ENCODE data around the gene PLCB1. TPM values are rescaled to one million over a fixed set of nuclear protein-coding genes. Genes with fewer than 3 reads are reported as not detected.
"Not testable (repeated sequence)": the region's sequence is repeated elsewhere in the genome, so short reads cannot be mapped to it uniquely, and the experiment has no call there.

The PLCB1 gene
- polyA plus RNA-seq, 1 donor: 8.5 TPM

- DNase-seq (ENCODE audit: low read depth): no peak
These were observed 24.4 kb downstream of the PLCB1 start for GRCh38 chr20:8156235-8157079.

GRCh38 chr20:8159217-8159616 is 27.2 kb downstream of the PLCB1 start:
- DNase-seq (ENCODE audit: low read depth): not testable (repeated sequence)

GRCh38 chr20:8161264-8162071 is 29.4 kb downstream of the PLCB1 start:
- no peak for DNase-seq (ENCODE audit: low read depth)

- no peak for DNase-seq (ENCODE audit: low read depth)
These were observed 30.5 kb downstream of the PLCB1 start for GRCh38 chr20:8162610-8163009.

- no peak for DNase-seq (ENCODE audit: low read depth)
These were observed 31.5 kb downstream of the PLCB1 start for GRCh38 chr20:8163543-8163942.

- DNase-seq (ENCODE audit: low read depth): no peak
These were observed 34.7 kb downstream of the PLCB1 start for GRCh38 chr20:8166730-8167129.

GRCh38 chr20:8168785-8169288 is 36.8 kb downstream of the PLCB1 start:
- no peak for DNase-seq (ENCODE audit: low read depth)

GRCh38 chr20:8170921-8171320 is 38.9 kb downstream of the PLCB1 start:
- no peak for DNase-seq (ENCODE audit: low read depth)

GRCh38 chr20:8172191-8172590 is 40.1 kb downstream of the PLCB1 start:
- no peak for DNase-seq (ENCODE audit: low read depth)

GRCh38 chr20:8175741-8176675 is 43.9 kb downstream of the PLCB1 start:
- no peak for DNase-seq (ENCODE audit: low read depth)

- DNase-seq (ENCODE audit: low read depth): no peak
These were observed 51.5 kb downstream of the PLCB1 start for GRCh38 chr20:8183526-8183925.

GRCh38 chr20:8187740-8188139 is 55.7 kb downstream of the PLCB1 start:
- DNase-seq (ENCODE audit: low read depth): no peak

- no peak for DNase-seq (ENCODE audit: low read depth)
These were observed 58.2 kb downstream of the PLCB1 start for GRCh38 chr20:8190043-8190880.

- no peak for DNase-seq (ENCODE audit: low read depth)
These were observed 62.7 kb downstream of the PLCB1 start for GRCh38 chr20:8194721-8195120.

- no peak for DNase-seq (ENCODE audit: low read depth)
These were observed 64.0 kb downstream of the PLCB1 start for GRCh38 chr20:8196096-8196495.

- no peak for DNase-seq (ENCODE audit: low read depth)
These were observed 68.2 kb downstream of the PLCB1 start for GRCh38 chr20:8200220-8200619.

GRCh38 chr20:8203366-8203765 is 71.3 kb downstream of the PLCB1 start:
- no peak for DNase-seq (ENCODE audit: low read depth)

- DNase-seq (ENCODE audit: low read depth): no peak
These were observed 73.9 kb downstream of the PLCB1 start for GRCh38 chr20:8205996-8206395.

GRCh38 chr20:8208226-8208625 is 76.2 kb downstream of the PLCB1 start:
- DNase-seq (ENCODE audit: low read depth): no peak

GRCh38 chr20:8209061-8209460 is 77.0 kb downstream of the PLCB1 start:
- DNase-seq (ENCODE audit: low read depth): no peak

GRCh38 chr20:8210749-8211148 is 78.7 kb downstream of the PLCB1 start:
- DNase-seq (ENCODE audit: low read depth): no peak

Data from forelimb muscle (tissue), 1 donor.